Loucy (cell line): ENCODE data around the gene FRG2.
"Not testable (repeated sequence)": the region's sequence is repeated elsewhere in the genome, so short reads cannot be mapped to it uniquely, and the experiment has no call there.

Experiments
- H2AFZ ChIP-seq: fragments of 200-600 bp; sonication (generic); 2 replicates; pipeline ENCODE4 v1.6.0; 2016; ENCODE audit warnings: antibody characterized with exemption, mild to moderate bottlenecking, low read length, moderate library complexity
- H3F3A ChIP-seq: fragments of 200-600 bp; 2 replicates; pipeline ENCODE4 v1.6.0; 2016; ENCODE audit warnings: antibody characterized with exemption, low read depth, mild to moderate bottlenecking
- H3K27me3 ChIP-seq: fragments of 200-600 bp; sonication (generic); 2 replicates; pipeline ENCODE4 v1.6.1; 2014; ENCODE audit warnings: low read length, mild to moderate bottlenecking; ENCODE audit not compliant: insufficient read depth, poor library complexity, severe bottlenecking
- H3K36me3 ChIP-seq: fragments of 200-600 bp; sonication (generic); 2 replicates; pipeline ENCODE4 v1.6.1; 2016; ENCODE audit warnings: low read length; ENCODE audit not compliant: insufficient read depth
- H3K4me1 ChIP-seq: fragments of 200-600 bp; sonication (generic); 2 replicates; pipeline ENCODE4 v1.5.1; 2014; ENCODE audit warnings: low read length, mild to moderate bottlenecking; ENCODE audit not compliant: insufficient read depth, poor library complexity, severe bottlenecking
- H3K4me2 ChIP-seq: fragments of 200-600 bp; sonication (generic); 2 replicates; pipeline ENCODE4 v1.6.0; 2014; ENCODE audit warnings: antibody characterized with exemption, low read length, low read depth, mild to moderate bottlenecking; ENCODE audit not compliant: poor library complexity, severe bottlenecking
- H3K4me3 ChIP-seq: fragments of 200-600 bp; sonication (generic); 2 replicates; pipeline ENCODE4 v1.5.1; 2014; ENCODE audit warnings: low read length, mild to moderate bottlenecking, mixed read lengths; ENCODE audit not compliant: poor library complexity, severe bottlenecking
- H3K79me2 ChIP-seq: fragments of 200-600 bp; sonication (generic); 2 replicates; pipeline ENCODE4 v1.6.1; 2014; ENCODE audit warnings: low read length; ENCODE audit not compliant: insufficient read depth
- H3K9ac ChIP-seq: fragments of 200-600 bp; sonication (generic); 2 replicates; pipeline ENCODE4 v1.6.0; 2014; ENCODE audit warnings: mild to moderate bottlenecking, low read depth, low read length, moderate library complexity; ENCODE audit not compliant: poor library complexity, severe bottlenecking
- H3K9me2 ChIP-seq: fragments of 200-600 bp; sonication (generic); replicated peaks from 2 replicates; pipeline ENCODE4 v1.6.1; 2016; ENCODE audit warnings: low read depth, low read length, mixed read lengths
- H3K9me3 ChIP-seq: fragments of 200-600 bp; sonication (generic); 2 replicates; pipeline ENCODE4 v1.6.1; 2014; ENCODE audit warnings: mild to moderate bottlenecking, antibody characterized with exemption, low read length, low read depth; ENCODE audit not compliant: insufficient read depth
- H4K20me1 ChIP-seq: fragments of 200-600 bp; sonication (generic); 2 replicates; pipeline ENCODE4 v1.6.0; 2014; ENCODE audit warnings: antibody characterized with exemption, low read length, mild to moderate bottlenecking; ENCODE audit not compliant: insufficient read depth, poor library complexity, severe bottlenecking
- CTCF ChIP-seq: fragments of 200-600 bp; sonication (generic); conservative IDR thresholded peaks from 2 replicates; pipeline ENCODE4 v1.5.1; 2014; ENCODE audit warnings: mild to moderate bottlenecking, antibody characterized with exemption, low read length
- EZH2phosphoT487 ChIP-seq: fragments of 200-600 bp; IDR thresholded peaks from 2 replicates; pipeline ENCODE4 v1.6.1; 2018; ENCODE audit warnings: antibody characterized with exemption, mild to moderate bottlenecking, moderate library complexity, borderline replicate concordance

Gene FRG2

GRCh38 chr4:190020790-190021717 is 6.0 kb downstream of the FRG2 start:
- H3K9me2 ChIP-seq: no peaks in the 10 kb centered on the region
- H3K4me1 ChIP-seq: no peaks in the 10 kb centered on the region
- no peaks in the 10 kb centered on the region for H3K27me3 ChIP-seq
- no peak overlapping the region for H2AFZ ChIP-seq
- no peak overlapping the region for H3K4me3 ChIP-seq
- no peak overlapping the region for H3K4me2 ChIP-seq
- no peak for TF ChIP-seq CTCF
- TF ChIP-seq EZH2phosphoT487: no peak
- H4K20me1 ChIP-seq: no peaks in the 10 kb centered on the region
- no peaks in the 10 kb centered on the region for H3F3A ChIP-seq
- peaks cover 12% of the 10 kb centered on the region; the same call in 1 of the 2 replicates for H3K9me3 ChIP-seq
- H3K79me2 ChIP-seq: no peaks in the 10 kb centered on the region
- H3K9ac ChIP-seq: no peak overlapping the region
- H3K36me3 ChIP-seq: no peaks in the 10 kb centered on the region

- not testable (repeated sequence) for H3K4me1 ChIP-seq, H2AFZ ChIP-seq, H3K79me2 ChIP-seq, H4K20me1 ChIP-seq, H3F3A ChIP-seq, H3K27me3 ChIP-seq, H3K4me3 ChIP-seq, H3K9ac ChIP-seq, H3K4me2 ChIP-seq, H3K36me3 ChIP-seq, H3K9me2 ChIP-seq
- H3K9me3 ChIP-seq: peaks cover 12% of the 10 kb centered on the region; the same call in 1 of the 2 replicates
Measured at GRCh38 chr4:190019859-190020463, 7.1 kb downstream of the FRG2 start.

GRCh38 chr4:190019023-190019858 is 7.8 kb downstream of the FRG2 start:
- no peak overlapping the region for H3K9ac ChIP-seq
- H3K9me3 ChIP-seq: peaks cover 12% of the 10 kb centered on the region; the same call in 1 of the 2 replicates
- H3K4me2 ChIP-seq: no peak overlapping the region
- H4K20me1 ChIP-seq: no peaks in the 10 kb centered on the region
- no peaks in the 10 kb centered on the region for H3K9me2 ChIP-seq
- H3K36me3 ChIP-seq: no peaks in the 10 kb centered on the region
- H3K4me1 ChIP-seq: no peaks in the 10 kb centered on the region
- no peaks in the 10 kb centered on the region for H3K79me2 ChIP-seq
- TF ChIP-seq EZH2phosphoT487 (no peak), CTCF (no peak)
- H3K27me3 ChIP-seq: no peaks in the 10 kb centered on the region
- no peaks in the 10 kb centered on the region for H3F3A ChIP-seq
- no peak overlapping the region for H3K4me3 ChIP-seq
- H2AFZ ChIP-seq: no peak overlapping the region
